Measurements from ENCODE around the gene FCHO1.

Gene FCHO1

DNA sequence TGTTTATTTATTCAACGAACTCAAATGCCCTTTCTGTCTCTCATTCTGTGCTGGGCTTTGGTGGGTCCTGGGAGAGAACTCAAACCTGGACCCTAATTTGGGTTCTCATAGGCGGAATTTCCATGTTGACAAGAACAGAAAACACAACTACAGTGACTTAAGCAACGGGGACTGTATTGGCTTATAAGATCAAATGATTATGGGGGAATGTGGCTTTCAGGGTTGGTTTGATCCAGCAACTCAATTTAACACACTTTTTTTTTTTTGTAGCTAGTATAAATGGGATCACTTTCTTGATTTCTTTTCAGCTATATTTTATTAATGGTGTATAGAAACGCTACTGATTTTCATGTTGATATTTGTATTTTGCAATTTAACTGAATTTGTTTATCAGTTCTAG, 9.9 kb downstream of the FCHO1 start:
- TF ChIP-seq, protein P1, sequence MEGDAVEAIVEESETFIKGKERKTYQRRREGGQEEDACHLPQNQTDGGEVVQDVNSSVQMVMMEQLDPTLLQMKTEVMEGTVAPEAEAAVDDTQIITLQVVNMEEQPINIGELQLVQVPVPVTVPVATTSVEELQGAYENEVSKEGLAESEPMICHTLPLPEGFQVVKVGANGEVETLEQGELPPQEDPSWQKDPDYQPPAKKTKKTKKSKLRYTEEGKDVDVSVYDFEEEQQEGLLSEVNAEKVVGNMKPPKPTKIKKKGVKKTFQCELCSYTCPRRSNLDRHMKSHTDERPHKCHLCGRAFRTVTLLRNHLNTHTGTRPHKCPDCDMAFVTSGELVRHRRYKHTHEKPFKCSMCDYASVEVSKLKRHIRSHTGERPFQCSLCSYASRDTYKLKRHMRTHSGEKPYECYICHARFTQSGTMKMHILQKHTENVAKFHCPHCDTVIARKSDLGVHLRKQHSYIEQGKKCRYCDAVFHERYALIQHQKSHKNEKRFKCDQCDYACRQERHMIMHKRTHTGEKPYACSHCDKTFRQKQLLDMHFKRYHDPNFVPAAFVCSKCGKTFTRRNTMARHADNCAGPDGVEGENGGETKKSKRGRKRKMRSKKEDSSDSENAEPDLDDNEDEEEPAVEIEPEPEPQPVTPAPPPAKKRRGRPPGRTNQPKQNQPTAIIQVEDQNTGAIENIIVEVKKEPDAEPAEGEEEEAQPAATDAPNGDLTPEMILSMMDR (IDR thresholded peaks at IDR 0.05): no peak

DNA sequence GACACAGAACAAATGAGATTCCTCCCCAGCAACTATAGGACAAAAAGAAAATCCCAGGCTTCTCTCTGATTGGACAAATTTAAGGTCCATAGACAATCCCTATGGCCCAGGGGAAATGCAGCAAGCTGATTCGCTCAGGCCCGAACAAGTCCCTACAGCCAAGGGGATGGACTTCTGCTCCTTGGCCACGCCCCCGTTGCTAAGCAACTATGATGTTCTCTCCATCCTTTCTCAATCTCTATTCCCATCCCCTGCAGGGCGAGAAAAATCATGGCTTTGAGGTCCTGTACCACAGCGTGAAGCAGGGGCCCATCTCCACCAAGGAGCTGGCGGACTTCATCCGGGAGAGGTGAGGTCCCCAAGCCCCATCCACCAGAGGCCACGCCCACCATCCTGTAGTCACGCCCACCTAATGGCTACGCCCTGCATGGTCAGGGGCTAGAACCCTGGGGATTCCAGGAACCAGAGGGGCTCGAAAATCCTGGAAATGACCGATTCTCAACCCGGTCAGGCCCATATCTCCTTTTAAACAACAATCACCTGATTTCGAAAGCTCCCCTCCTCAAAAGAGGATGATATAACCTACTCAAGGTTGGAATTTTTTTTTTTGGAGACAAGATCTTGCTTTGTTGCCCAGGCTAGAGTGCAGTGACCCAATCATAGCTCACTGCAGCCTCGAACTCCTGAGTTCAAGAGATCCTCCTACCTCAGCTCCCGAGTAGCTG, 11.4 kb downstream of the FCHO1 start:
- TF ChIP-seq, protein P1 (IDR thresholded peaks at IDR 0.05): no peak

DNA sequence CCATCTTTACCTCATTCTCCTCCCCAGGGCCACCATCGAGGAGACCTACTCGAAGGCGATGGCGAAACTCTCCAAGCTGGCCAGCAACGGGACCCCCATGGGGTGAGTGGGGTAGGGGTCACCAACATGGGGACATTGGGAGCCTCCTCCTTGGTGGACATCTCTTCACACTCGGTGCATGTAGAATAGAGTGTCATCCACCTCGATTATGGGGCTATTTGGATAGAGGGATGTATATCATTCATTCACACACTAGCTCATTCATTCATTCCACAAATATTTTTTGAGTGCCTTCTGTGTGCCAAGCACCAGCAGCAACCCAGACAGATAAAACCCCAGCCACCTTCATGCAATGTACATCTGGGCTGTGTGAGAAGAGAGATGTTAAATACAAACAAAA, 13.1 kb downstream of the FCHO1 start:
- TF ChIP-seq, protein P1 (IDR thresholded peaks at IDR 0.05): no peak

DNA sequence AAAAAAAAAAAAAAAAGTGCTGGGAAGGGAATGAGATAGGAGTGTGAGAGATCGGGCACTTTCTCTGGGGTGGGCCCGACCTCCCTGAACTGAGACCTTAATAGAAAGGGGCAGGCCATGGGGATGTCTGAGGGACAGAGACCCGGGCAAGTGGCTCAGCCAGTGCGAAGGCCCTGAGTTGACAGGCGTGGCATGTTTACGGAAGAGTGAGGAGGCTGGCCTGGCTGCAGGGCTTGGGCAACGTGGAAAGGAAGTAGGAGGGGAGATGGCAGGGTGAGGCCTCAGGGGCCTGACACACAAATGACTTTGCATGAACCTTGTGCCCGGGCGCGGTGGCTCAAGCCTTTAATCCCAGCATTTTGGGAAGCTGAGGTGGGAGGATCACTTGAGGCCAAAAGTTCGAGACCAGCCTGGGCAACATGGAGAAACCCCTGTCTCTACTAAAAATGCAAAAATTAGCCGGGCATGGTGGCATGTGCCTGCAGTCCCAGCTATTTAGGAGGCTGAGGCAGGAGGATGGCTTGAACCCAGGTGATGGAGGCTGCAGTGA, 13.9 kb downstream of the FCHO1 start:
- TF ChIP-seq, protein P1 (IDR thresholded peaks at IDR 0.05): no peak

DNA sequence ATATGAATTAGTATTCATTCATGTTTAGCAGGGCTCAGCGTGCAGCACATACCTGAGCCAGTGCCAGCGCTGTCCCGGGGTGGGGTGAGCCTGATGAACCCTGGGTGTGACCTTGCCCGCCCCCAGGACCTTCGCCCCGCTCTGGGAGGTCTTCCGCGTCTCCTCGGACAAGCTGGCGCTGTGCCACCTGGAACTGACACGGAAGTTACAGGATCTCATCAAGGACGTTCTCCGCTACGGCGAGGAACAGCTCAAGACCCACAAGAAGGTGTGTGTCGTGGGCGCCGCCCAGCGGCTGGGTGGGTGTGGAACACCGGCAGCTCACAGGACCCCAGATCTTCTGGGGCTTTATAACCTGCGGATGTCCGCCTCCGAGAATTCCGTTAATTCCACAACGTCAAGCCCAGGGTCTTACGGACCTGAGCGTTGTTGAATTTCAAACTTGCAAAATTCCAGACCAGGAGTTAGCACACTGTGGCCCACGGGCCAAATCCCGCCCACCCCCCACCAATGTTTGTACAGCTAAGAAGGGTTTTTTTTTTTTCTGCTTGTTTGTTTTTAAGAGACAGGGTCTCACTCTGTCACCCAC, 15.4 kb downstream of the FCHO1 start:
- TF ChIP-seq, protein P1 (IDR thresholded peaks at IDR 0.05): peak; percentile 86

DNA sequence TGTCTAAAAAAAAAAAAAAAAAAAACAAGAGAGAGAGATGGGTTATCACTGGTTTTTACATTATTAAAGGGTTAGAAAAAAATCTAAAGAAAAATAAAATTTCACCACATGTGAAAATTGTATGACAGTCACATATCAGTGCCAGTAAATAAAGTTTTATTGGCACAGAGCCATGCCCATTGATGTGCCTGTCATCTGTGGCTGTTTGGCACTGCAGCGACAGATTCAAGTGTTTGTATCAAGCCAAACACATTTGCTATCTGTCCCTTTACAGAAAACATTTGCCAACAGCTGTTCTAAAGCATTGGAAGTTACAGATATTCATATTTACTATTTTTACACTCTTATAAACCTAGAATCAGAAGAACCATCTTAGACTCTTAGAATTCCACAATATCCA, 16.3 kb downstream of the FCHO1 start:
- TF ChIP-seq, protein P1 (IDR thresholded peaks at IDR 0.05): no peak

DNA sequence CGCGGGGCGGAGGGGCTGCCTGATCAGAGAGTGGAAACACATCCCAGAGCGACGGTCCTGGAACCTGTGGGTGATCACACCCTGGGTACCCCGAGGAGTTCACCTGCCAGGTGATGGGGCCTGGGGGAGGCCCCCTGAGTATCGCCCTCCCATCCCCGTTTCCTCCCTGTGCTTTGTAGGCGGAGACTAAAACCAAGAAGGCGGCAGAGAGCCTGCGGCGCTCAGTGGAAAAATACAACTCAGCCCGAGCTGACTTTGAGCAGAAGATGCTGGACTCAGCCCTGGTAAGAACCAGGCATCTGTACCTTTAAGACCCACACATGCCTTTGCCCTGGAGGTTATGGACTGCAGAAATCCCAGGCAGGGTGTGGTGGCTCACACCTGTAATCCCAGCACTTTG, 19.3 kb downstream of the FCHO1 start:
- TF ChIP-seq, protein P1 (IDR thresholded peaks at IDR 0.05): no peak

Measured in LNCAP (cell line).